ENCODE measurements around the gene TEX12. TPM values are rescaled to one million over a fixed set of nuclear protein-coding genes. Genes with fewer than 3 reads are reported as not detected.
"Not testable (repeated sequence)": the region's sequence is repeated elsewhere in the genome, so short reads cannot be mapped to it uniquely, and the experiment has no call there.

TEX12 gene, protein sequence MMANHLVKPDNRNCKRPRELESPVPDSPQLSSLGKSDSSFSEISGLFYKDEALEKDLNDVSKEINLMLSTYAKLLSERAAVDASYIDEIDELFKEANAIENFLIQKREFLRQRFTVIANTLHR
- not detected in 2 replicates for total RNA-seq

DNA sequence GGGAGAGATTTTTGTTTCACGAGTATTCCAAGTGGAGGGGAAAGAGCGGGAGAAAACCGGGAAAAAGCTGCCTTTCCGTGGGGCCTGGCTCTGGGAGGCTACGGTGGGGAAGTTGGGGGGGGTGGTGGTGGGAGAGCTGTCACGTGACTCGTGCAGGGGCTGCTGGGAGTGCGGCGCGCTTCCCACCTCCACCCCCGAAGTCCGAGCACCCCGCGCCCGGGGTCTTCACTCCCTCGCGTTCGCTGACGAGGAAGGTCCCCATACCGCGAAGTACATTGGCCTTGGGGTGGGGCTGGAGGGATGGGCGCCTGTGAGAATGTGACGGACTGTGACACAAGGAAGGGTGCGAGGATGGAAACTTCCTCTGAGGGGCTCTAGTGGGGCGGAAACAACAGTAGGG, at the start of gene TEX12:
Gene TEX12 (plus strand): TSS at position 228 of the 400 bp plus-strand sequence. CDS start 1,897 bp downstream, outside the sequence.
- DNase-seq (ENCODE audit: low read depth, low spot score): no peak

DNA sequence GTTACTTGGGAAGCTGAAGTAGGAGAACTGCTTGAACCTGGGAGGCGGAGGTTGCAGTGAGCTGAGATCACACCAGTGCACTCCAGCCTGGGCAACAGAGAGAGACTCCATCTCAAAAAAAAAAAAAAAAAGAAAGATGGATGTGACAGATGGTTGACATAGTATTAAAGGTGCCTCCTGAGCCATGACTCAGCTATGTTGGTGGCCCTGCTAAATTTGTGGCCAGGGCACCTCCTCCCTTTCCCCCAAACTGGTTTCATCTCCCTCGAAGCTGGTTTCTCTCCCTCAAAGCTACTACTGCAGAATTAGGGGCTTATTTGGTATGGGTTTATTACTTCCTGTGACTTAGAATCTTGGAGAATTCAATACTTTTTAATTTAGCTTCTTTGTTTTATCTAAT, 49.0 kb upstream of the TEX12 start:
- DNase-seq (ENCODE audit: low read depth, low spot score): no peak

DNA sequence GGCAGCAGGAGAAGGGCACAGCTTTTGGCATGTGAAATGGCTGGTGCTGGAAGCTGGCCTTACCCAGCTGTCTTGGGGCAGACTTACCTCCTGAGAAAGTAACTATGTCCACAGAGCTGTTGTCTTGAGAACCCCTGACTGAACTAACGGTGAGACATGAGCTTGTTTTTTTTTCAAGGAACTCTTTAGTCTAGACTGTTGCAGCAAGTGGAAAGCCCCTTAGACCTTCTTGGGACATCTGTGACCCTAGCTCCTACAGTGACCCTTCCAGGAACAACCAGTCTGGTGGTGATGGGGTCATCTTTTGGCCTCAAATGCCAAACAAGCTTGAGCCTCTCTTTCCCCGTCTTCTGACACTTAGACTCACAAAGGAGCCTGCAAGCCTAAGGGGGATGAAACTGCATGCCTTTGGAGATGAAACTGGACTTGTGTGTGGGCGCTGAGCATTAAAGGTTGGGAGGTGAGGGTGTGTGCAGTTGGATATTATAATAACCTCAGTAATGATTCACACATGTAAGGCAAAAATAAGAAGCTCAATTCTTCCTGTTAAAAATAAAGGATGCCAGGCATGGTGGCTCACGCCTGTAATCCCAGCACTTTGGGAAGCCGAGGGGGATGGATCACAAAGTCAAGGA, 45.1 kb upstream of the TEX12 start:
- DNase-seq (ENCODE audit: low read depth, low spot score): no peak

DNA sequence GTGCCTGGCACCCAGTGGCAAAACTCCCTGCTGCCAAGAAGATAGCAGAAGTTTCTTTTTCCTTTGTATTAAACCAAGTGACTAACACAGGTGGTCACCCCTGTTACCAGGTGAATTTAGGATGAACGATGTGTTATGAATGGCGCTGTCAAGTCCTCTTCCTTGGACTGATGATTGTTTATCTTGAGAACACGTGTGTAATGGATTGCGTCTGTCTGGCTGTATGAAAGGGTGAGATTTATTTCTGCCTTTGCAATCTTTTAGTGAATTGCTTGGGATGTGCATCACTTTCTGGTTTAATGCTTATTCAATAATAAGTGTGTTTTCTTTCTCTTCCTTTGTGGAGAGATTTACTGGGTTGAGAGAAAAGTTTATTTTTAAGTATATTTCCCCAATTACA, 44.0 kb upstream of the TEX12 start:
- DNase-seq (ENCODE audit: low read depth, low spot score): no peak

DNA sequence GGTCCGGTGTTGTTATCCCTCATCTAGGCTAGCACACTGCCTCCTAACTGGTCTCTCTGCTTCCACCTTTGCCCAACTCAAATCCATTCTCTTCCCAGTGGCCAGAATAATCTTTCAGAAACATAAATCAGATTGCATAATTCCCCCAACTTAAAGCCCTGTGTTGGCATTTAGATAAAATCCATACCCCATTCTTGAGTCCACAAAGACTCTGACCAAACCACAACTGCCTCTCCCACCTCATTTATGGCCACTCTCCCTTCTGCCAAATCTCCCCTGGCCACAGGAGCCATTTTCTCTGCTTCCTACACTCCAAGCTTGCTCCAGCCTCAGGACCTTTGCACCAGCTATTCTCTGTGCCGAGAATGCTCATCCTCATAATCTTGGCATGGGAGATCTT, 40.1 kb upstream of the TEX12 start:
- no peak for DNase-seq (ENCODE audit: low read depth, low spot score)

DNA sequence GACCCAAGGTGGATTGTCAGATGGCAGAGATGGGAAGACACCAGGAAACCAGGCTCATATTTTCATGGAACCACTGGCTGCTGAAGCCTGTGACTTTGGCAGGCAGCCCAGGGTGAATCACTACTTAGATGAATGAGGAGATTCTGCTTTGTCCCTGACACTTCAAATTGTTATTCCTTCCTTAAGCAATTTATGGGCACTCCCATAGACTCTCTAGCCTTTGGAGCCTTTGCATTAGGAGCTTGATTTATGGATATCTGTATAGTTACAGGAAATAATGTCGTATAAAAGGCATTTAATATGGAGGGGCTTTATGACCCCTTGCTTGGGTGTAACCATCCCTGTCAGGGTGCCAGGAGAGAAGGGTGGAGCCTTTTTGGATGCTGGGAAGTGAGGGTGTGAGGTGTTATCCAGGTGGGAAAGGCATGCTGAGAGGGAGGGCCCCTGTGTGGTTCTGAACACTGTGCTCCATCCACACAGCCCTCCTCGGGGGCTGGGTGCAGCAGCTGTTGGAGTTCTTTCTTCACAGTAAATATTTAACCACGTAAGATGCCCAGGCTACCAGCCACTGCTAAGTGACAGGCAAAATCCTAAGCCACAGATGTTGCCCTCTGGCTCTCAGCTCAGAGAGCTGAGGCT, 38.6 kb upstream of the TEX12 start:
- peak; percentile 17 for DNase-seq (ENCODE audit: low read depth, low spot score)

DNA sequence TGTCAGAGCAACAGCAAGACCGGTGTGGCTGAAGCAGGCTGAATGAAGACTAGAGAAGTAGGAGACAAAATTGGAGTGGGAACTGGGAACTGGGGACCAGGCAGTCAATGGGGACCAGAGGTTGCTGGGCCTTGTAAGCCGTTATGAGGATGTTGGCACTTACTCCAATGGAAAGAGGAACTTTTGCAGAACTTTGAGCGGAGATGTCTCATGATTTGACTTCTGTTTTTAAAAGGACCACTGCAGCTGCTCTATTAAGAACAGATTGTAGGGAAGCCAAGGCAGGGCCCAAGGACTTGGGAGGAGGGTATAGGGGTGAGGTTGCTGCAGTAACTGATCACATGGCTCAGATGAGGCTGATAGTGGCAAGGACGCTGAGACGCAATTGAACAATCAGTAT, 37.5 kb upstream of the TEX12 start:
- DNase-seq (ENCODE audit: low read depth, low spot score): no peak

DNA sequence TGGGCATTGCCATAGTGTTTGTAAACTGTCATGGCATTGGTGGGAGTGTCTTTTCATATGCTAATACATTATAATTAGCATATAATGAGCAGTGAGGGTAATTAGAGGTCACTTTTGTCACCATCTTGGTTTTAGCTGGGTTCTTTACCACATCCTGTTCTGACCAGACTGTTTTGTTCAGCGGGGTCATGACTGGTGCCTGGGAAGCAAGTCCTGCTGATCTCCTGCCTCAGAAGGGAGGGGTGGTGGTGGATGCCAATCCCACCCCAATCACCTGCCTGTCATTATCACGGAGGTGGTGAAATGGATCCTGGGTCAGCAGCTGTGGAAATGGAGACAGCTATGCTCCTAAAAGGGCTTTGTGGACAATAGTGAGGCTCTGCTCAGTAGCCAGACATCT, 34.4 kb upstream of the TEX12 start:
- DNase-seq (ENCODE audit: low read depth, low spot score): no peak

DNA sequence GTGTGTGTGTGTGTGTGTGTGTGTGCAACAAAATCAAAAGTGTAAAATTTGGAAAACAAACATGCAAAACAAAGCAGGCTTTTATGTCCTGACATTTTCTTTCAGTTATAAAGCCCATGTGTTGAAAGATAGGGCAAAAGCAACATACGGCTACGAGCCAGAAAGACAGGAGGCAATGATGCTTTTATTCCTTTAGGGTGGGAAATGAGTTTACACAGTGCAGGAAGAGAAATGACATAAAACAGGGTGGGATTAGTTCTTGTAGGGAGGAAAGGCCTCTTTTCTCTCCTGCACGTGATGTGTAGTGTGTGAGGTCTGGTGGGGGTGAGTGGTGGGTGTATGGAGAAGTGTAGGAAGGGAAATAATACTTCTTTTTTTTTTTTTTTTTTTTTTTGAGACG, 32.7 kb upstream of the TEX12 start:
- DNase-seq (ENCODE audit: low read depth, low spot score): no peak

DNA sequence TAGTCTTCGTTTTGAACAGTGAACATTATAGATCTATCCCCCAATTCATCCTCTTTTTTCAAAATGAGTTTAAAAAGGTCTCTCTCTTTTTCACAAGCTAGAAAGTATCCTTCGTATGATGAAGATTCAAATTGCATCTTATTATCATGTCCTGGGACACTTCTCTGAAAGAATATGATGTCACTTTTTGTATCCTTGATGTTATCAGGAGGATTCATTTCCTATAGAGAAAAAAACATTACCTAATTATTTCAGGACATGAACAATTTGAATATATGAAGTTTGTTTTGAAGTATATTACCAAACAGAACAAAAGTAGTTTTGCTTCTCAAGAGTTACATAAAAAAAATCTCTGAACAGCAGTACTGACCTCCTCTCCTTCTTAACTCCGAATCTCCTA, 23.6 kb upstream of the TEX12 start:
- no peak for DNase-seq (ENCODE audit: low read depth, low spot score)

DNA sequence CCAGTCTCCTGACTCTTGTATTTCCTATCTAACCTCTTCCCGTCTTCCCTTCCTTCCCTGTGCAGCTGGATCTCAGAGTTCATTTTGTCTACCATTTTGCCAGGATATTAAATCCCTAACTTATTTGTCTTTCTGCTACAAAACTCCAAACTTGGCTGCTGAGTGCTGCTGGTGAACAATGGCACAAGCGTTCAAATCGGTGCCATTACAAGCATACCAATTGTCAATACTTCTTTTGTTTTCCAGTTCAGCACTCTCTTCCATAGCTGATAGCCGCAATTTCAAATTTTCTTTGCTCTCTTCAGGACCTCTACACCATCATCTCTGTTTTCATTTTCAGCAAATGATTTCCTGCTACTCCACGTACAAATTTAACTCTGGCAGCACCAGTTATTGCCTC, 16.7 kb upstream of the TEX12 start:
- DNase-seq (ENCODE audit: low read depth, low spot score): no peak

DNA sequence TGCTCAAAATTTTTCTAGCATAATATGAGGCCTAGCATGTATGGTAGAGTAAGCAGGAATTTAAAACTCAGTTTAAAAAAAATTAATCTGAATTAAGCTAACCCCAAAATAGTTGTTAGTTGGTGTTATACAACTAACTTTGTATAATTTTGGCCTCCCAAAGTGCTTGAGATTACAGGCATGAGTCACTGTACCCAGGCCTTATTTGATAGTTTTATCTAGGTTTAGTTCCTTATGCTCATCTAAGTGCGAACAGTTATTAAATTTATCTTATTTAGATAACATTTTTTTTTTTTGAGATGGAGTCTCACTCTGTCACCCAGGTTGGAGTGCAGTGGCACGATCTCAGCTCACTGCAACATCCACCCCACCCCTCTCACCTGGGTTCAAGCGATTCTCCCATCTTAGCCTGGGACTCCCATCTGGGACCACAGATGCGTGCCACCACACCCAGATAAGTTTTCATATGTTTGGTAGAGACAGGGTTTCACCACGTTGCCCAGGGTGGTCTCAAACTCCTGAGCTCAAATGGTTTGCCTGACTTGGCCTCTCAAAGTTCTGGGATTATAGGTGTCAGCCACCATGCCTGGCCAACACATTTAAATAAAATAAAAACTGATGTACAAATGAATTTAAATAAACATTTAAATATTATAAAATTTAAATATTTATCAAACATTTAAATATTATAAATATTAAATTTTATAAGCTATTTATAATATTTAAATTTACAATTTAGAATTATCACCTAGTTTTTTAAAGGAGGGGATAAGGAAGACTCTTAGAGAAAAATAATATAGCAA, 10.8 kb upstream of the TEX12 start:
- no peak for DNase-seq (ENCODE audit: low read depth, low spot score)

DNA sequence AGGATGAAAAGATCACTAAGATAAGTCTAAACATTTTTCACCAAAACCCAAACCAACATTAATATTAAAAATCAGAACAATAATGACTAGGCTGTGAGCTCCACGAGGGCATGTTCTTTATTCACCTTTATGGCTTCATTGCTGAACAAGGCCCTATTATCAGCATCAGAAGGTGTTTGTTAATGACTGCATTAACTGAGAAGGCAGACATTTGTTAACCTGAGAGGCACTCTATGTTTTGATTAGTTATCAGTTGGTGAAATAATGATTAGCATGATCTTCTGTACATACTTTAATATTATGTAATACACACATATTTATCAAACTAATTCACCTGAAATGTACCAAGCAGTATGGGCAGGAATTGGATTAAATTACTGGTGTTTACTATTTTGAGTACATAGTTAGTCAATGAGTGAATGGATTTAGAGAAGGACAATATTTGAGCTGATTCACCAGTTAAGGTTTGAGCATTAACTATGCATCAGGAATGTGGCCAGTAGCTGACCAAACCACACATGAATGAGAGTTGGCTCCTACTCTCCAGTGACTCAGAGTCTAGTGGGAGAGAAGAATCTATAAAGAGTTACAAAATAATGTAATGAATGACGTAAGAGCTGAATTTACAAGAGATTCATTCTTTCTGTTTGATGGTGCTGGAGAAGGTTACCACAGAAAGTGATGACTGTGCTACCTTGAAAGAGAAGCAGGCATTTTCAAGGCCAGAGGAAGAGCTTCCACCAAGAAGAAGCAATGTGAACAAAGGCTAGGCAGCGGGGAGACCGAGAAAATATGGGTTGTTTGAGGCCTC, 10.0 kb upstream of the TEX12 start:
- peak; percentile 60 for DNase-seq (ENCODE audit: low read depth, low spot score)

DNA sequence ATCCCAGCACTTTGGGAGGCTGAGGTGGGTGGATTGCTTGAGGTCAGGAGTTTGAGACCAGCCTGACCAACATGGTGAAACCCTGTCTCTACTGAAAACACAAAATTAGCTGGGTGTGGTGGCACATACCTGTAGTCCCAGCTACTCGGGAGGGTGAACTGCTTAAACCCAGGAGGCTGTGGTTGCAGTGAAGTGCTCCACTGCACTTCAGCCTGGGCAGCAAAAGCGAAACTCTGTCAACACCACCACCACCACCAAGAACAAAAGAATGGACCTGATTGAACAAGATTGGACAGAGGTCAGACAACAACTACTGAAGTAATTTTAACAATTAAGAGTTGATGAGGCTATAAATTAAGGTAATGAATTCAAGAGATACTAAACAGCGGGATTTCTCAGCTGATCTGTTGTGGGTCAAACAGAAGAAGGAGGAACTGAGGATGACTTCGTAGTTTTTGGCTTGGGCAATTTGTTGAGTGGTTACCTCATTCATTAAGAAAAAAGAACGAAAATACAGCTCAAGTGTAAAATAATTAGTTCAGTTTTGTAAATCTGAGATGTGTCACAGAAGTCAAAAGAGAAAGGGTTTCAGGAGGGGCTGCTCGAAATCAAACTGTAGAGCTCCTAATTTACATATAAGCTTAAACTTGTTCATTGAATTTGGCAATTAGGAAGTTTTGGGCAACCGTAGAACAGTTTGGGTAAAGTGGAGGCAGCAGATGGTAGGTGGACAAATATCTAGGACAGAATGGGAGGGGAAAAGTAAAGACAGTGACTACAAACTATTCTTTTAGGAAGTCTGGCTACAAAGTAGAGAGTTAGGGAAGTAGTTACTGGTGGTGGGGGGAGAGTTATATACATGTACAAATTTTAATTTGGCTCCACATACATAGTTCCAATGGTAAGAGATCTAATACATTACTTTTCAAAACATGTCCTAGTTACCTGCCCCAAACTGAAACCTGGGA, 7.8 kb upstream of the TEX12 start:
- DNase-seq (ENCODE audit: low read depth, low spot score): no peak

DNA sequence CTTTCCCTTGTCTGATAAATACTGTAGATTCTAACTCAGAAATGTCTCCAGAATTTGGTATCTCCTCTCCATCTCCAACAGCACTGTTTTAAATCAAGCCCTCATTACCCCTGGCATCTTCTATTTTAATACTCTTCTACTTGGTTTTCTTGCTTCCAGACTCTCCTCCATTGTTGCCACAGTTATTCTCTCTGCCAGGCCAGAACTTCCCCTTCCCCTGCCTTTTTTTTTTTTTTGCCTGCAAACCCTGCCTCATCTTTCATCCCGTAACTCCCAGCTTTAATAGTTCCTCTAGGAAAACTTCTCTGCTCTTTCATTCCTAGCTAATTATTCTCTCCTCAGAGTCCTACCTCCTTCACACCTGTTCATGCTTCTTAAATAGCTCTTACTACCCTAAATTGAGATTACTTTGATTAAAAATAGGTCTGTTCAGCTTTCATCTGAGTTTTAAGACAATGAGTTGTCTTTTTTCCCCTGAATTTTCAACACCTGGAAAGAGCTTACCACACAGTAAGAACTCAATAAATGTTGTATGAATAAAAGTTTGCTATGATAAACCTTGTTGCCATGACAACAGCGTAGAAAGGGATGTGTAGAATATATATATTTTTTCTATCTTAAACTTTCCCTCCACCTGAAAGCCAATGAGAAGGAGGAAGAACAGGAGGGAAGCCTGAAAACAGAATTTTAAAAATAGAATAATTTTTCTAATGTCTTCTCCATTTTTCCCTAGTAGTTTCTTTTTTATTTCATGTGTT, 6.9 kb upstream of the TEX12 start:
- no peak for DNase-seq (ENCODE audit: low read depth, low spot score)

DNA sequence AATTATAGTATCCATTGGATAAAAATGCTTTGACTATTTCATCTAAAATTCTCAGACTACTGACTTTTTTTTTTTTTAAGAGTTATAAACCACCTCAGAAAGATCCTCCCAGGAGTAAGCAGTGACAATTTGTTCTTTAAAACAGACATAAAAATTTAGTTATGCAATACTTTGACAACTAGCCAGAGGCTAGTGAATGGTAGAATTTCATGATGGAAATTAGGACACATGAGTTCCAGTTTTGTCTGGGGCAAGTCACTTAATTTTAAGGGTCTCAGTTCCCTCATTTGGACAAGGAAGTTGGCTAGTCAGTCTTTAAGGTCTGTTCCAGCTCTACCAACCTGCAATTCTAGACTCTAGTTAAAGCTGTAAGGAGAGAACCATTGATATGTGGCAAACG, 6.2 kb upstream of the TEX12 start:
- DNase-seq (ENCODE audit: low read depth, low spot score): no peak

DNA sequence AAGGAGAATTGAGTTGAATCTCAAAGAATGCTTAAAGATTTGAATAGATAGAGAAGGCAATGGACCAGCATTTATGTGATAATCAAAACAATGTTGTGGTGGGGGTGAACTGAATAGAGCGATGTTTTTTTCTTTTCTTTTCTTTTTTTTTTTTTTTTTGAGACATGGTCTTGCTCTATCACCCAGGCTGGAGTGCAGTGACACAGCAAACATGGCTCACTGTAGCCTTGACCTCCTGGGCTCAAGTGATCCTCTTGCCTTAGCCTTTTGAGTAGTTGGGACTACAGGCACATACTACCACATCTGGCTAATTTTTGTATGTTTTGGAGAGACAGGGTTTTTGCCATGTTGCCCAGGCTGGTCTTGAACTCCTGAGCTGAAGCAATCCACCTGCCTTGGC, 5.0 kb upstream of the TEX12 start:
- not testable (repeated sequence) for DNase-seq (ENCODE audit: low read depth, low spot score)

DNA sequence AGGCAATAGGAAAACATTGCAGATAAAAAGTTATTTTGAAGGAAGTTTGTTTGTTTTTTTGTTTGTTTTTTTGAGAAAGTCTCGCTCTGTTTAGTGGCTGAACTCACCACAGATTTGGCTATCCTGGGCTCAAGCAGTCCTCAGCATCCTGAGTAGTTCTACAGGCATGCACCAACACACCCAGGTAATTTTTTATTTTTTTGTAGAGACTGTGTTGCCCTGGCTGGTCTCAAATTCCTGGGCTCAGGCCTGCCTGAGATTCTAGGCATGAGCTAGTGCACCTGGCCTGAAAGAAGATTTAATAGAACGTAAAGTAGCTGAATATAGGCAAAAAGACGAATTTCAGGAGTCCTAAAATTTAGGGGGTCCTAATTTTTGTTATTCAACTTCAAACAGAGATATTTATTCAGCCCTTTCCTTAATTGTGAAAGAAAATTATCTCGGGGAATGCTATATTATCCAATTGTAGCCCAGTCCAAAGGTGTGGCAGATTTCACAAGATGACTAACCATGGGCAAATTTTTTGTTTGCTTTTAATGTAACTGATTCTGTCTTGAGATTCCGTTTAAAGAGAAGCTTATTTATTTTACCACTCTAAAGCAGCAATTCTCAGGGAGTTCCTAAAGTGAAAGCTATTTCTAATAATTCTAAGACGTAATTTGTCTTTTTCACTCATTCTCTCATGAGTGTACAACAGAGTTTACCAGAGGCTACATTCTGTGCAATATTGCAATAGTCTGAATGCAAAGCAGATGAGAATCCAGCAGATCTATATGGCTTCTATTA, 4.2 kb upstream of the TEX12 start:
- no peak for DNase-seq (ENCODE audit: low read depth, low spot score)

All from pulmonary artery endothelial cell (primary cell).